ENCODE measurements around the gene RAB3IP. TPM values are rescaled to one million over a fixed set of nuclear protein-coding genes. Genes with fewer than 3 reads are reported as not detected.

Gene RAB3IP
- total and polyA plus RNA-seq, 8 donors = 29.5 to 54.3 (median 35.7) TPM

- no peaks in the 10 kb centered on the region for H3K4me1 ChIP-seq
- no peak overlapping the region for H3K4me3 ChIP-seq
- intact Hi-C loops (cut with DNase I) = no loop called here
- ATAC-seq = no peak
- no peak for TF ChIP-seq CTCF (IDR thresholded peaks at IDR 0.05)
- H3K36me3 ChIP-seq = no peaks in the 10 kb centered on the region
- no peaks in the 10 kb centered on the region for H3K9me3 ChIP-seq
- H3K27me3 ChIP-seq = no peaks in the 10 kb centered on the region
- DNase-seq = no peak
- no peak overlapping the region for H3K27ac ChIP-seq
These were observed 83.7 kb downstream of the RAB3IP start for GRCh38 chr12:69822201-69822860.

- Histone ChIP-seq H3K36me3 (no peaks in the 10 kb centered on the region), H3K27ac (no peak overlapping the region), H3K27me3 (no peaks in the 10 kb centered on the region), H3K4me3 (no peak overlapping the region), H3K4me1 (no peaks in the 10 kb centered on the region), H3K9me3 (no peaks in the 10 kb centered on the region)
- intact Hi-C loops (cut with DNase I) = no loop called here
- DNase-seq = no peak
- ATAC-seq = no peak
- TF ChIP-seq CTCF (IDR thresholded peaks at IDR 0.05) = no peak
These were observed 85.4 kb downstream of the RAB3IP start for GRCh38 chr12:69824028-69824427.

GRCh38 chr12:69824966-69825560, 86.4 kb downstream of the RAB3IP start, which contains the start of gene MYRFL:
Gene MYRFL (plus strand): TSS chr12:69825227. CDS start chr12:69825518, 291 bp downstream.
- Histone ChIP-seq H3K27me3 (no peaks in the 10 kb centered on the region), H3K27ac (no peak within 1 kb of the TSS), H3K9me3 (no peaks in the 10 kb centered on the region), H3K4me3 (no peak within 1 kb of the TSS), H3K36me3 (no peaks in the 10 kb centered on the region), H3K4me1 (no peaks in the 10 kb centered on the region)
- ATAC-seq (no peak), DNase-seq (no peak)
- TF ChIP-seq CTCF (IDR thresholded peaks at IDR 0.05) = no peak
- intact Hi-C loops (cut with DNase I) = no loop called here

- Histone ChIP-seq H3K4me3 (no peak overlapping the region), H3K9me3 (no peaks in the 10 kb centered on the region), H3K27ac (no peak overlapping the region), H3K27me3 (no peaks in the 10 kb centered on the region), H3K4me1 (no peaks in the 10 kb centered on the region), H3K36me3 (no peaks in the 10 kb centered on the region)
- intact Hi-C loops (cut with DNase I) = no loop called here
- no peak for DNase-seq
- peak; percentile 78 for ATAC-seq
- TF ChIP-seq CTCF (IDR thresholded peaks at IDR 0.05) = no peak
These were observed 90.2 kb downstream of the RAB3IP start for GRCh38 chr12:69828897-69829296.

- H3K27ac ChIP-seq = no peak overlapping the region
- no peaks in the 10 kb centered on the region for H3K27me3 ChIP-seq
- H3K4me3 ChIP-seq = no peak overlapping the region
- peaks cover 6 to 12% of the 10 kb centered on the region in 2 donors for H3K4me1 ChIP-seq
- intact Hi-C loops (cut with DNase I) = no loop called here
- no peaks in the 10 kb centered on the region for H3K36me3 ChIP-seq
- TF ChIP-seq CTCF (IDR thresholded peaks at IDR 0.05) = no peak
- H3K9me3 ChIP-seq = no peaks in the 10 kb centered on the region
- ATAC-seq (no peak), DNase-seq (no peak)
These were observed 95.0 kb downstream of the RAB3IP start for GRCh38 chr12:69833696-69834095.

Data from left lung (tissue), 10 donors.